BLaER1 (cell line): ENCODE measurements around the gene RIPOR3.
"Not testable (repeated sequence)": the region's sequence is repeated elsewhere in the genome, so short reads cannot be mapped to it uniquely, and the experiment has no call there.

Experiments used
- H3K27ac ChIP-seq: shearing (Covaris generic); formaldehyde crosslinking; 2 replicates; pipeline ENCODE4 v1.8.1; 2022
- H3K27me3 ChIP-seq: shearing (Covaris generic); formaldehyde crosslinking; 2 replicates; pipeline ENCODE4 v1.8.1; 2022
- H3K36me3 ChIP-seq: shearing (Covaris generic); formaldehyde crosslinking; 2 replicates; pipeline ENCODE4 v1.8.1; 2022
- H3K4me1 ChIP-seq: shearing (Covaris generic); formaldehyde crosslinking; 2 replicates; pipeline ENCODE4 v1.8.1; 2022
- H3K4me2 ChIP-seq: shearing (Covaris generic); formaldehyde crosslinking; 2 replicates; pipeline ENCODE4 v1.8.1; 2022
- H3K4me3 ChIP-seq: shearing (Covaris generic); formaldehyde crosslinking; 2 replicates; pipeline ENCODE4 v1.8.1; 2022
- H3K9ac ChIP-seq: shearing (Covaris generic); formaldehyde crosslinking; 2 replicates; pipeline ENCODE4 v1.8.1; 2022
- H3K9me3 ChIP-seq: shearing (Covaris generic); formaldehyde crosslinking; 2 replicates; pipeline ENCODE4 v1.8.1; 2022
- H4K20me1 ChIP-seq: shearing (Covaris generic); formaldehyde crosslinking; 2 replicates; pipeline ENCODE4 v1.8.1; 2022
- Cebpa-rat ChIP-seq: shearing (Covaris generic); IDR thresholded peaks from 2 replicates; pipeline ENCODE4 v1.8.1; 2022

The RIPOR3 gene

DNA sequence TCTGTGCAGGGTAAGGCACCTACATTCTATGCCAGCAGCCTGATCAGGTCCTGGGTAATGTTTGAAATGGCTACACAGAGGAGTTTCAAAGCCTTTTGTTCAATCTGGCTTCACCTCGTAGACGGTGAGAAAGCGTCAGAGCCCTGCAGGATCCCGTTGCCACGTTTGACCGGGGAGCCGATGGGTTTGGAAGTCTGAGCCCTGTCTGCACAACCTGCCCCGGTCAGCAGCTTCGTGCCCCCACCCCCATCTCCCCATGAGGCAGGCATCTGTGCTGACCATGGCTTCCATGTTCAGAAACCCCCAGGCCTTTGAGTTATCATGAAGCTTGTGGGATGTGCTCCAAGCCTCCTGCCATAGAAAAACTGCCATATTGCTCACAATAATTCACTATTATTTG lies 117.2 kb downstream of the RIPOR3 start:
- Histone ChIP-seq H3K27ac (no peak overlapping the region), H3K36me3 (peaks cover 77% of the 10 kb centered on the region)

DNA sequence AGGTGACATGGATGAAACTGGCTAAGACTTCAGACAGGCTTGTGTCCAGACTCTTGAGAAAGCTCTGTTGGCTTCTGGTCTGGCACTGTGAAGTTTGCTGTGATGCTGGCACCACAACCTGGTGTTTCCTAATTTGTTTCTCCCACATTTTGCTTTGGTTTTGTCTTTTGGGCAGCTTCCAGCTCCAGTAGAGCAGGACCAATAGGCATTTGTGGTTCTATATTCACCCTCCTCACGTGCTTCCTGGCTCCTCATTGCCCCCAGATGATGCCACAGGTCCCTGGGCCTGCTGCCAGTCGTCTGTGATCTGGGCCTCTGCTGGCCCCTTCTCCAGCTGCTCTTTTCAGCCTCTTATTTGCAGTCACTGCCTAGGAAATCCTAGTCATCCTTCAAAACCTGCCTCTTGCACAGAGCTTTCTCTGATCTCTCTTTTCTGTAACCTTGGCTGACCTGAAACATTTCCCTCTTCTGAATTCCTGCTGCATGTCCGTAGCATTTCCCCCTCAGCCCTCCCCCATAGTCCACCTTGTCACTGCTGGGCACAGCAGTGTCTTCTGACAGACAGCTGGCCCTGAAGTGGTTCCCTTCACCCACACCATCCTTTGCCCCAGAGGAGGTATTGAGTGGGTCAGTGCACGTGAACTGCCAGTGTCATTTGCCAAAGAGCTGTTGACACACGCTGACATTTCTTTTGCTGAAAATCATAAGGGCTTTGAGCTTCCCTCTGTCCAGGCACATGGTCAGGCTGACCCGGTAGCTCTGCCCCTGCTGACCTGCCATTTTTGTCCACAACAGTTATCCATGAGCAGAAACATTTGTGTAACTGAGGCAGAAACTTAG lies 118.2 kb downstream of the RIPOR3 start:
- Histone ChIP-seq H3K27ac (peak overlapping the region; percentile 35; the same call in 1 of the 2 replicates), H3K4me1 (peaks cover 52% of the 10 kb centered on the region), H4K20me1 (peaks cover 66% of the 10 kb centered on the region), H3K9ac (peak overlapping the region; percentile 40; the same call in 1 of the 2 replicates), H3K4me3 (no peak overlapping the region), H3K4me2 (peak overlapping the region; percentile 66), H3K9me3 (no peaks in the 10 kb centered on the region), H3K27me3 (no peaks in the 10 kb centered on the region), H3K36me3 (peaks cover 77% of the 10 kb centered on the region)
- TF ChIP-seq Cebpa-rat, result no peak

More for the DNA sequence above, 117.2 kb downstream of the RIPOR3 start:
- H3K4me1 ChIP-seq, result peaks cover 52% of the 10 kb centered on the region
- no peak overlapping the region for H3K9ac ChIP-seq
- no peak for TF ChIP-seq Cebpa-rat
- no peak overlapping the region for H3K4me3 ChIP-seq
- H4K20me1 ChIP-seq, result peaks cover 66% of the 10 kb centered on the region
- 0 out of 2 replicates have a peak overlapping the region, but pooled peaks have one; percentile 1 for H3K4me2 ChIP-seq
- no peaks in the 10 kb centered on the region for H3K9me3 ChIP-seq
- no peaks in the 10 kb centered on the region for H3K27me3 ChIP-seq

DNA sequence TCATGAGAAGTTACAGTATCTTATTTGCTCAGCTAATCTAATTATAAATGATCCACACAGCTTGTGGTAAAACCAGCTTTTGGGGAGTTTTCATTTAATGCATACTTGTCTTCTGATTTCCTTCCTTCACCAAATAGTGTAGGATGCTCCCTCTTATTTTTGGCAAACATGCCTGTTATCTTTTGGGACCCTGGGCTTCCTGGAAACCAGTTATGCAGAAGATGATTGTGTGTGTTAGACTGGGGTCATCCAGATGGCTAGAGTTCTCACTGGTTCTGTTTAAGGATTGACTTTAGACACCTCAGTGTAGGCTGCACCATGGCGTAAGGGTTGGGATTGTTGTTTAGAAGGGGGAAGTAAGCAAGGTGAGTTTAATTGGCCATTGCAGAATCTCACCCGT lies 119.9 kb downstream of the RIPOR3 start:
- Histone ChIP-seq H3K36me3 (peaks cover 79% of the 10 kb centered on the region), H3K4me1 (peaks cover 52% of the 10 kb centered on the region), H3K27ac (no peak overlapping the region), H3K4me2 (peak overlapping the region; percentile 66; the same call in 1 of the 2 replicates), H3K9ac (no peak overlapping the region), H3K4me3 (no peak overlapping the region), H3K27me3 (no peaks in the 10 kb centered on the region), H4K20me1 (peaks cover 67% of the 10 kb centered on the region), H3K9me3 (no peaks in the 10 kb centered on the region)
- TF ChIP-seq Cebpa-rat, result no peak

GRCh38 chr20:50569864-50570836 lies 121.2 kb downstream of the RIPOR3 start:
- H4K20me1 ChIP-seq, result peaks cover 70% of the 10 kb centered on the region
- peak overlapping the region; percentile 66 for H3K27ac ChIP-seq
- peak overlapping the region; percentile 56 for H3K4me2 ChIP-seq
- H3K9ac ChIP-seq, result peak overlapping the region; percentile 54; the same call in 1 of the 2 replicates
- TF ChIP-seq Cebpa-rat, result no peak
- peaks cover 79% of the 10 kb centered on the region for H3K36me3 ChIP-seq
- H3K4me3 ChIP-seq, result no peak overlapping the region
- H3K4me1 ChIP-seq, result peaks cover 52% of the 10 kb centered on the region
- H3K27me3 ChIP-seq, result no peaks in the 10 kb centered on the region
- no peaks in the 10 kb centered on the region for H3K9me3 ChIP-seq

DNA sequence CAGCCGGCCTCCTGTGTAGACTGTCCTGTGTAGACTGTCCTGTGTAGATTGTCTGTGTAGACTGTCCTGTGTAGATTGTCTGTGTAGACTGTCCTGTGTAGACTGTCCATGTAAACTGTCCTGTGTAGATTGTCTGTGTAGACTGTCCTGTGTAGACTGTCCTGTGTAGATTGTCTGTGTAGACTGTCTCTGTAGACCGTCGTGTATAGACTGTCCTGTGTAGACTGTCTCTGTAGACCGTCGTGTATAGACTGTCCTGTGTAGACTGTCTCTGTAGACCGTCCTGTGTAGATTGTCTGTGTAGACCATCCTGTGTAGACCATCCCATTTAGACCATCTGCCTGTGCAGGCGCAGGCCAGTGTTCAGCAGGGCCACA lies 121.9 kb downstream of the RIPOR3 start:
- peaks cover 68% of the 10 kb centered on the region for H4K20me1 ChIP-seq
- not testable (repeated sequence) for H3K4me3 ChIP-seq, H3K27me3 ChIP-seq, H3K9me3 ChIP-seq
- peak overlapping the region; percentile 56 for H3K4me2 ChIP-seq
- H3K36me3 ChIP-seq, result peaks cover 79% of the 10 kb centered on the region
- peaks cover 52% of the 10 kb centered on the region for H3K4me1 ChIP-seq
- peak overlapping the region; percentile 54; the same call in 1 of the 2 replicates for H3K9ac ChIP-seq
- H3K27ac ChIP-seq, result peak overlapping the region; percentile 66

DNA sequence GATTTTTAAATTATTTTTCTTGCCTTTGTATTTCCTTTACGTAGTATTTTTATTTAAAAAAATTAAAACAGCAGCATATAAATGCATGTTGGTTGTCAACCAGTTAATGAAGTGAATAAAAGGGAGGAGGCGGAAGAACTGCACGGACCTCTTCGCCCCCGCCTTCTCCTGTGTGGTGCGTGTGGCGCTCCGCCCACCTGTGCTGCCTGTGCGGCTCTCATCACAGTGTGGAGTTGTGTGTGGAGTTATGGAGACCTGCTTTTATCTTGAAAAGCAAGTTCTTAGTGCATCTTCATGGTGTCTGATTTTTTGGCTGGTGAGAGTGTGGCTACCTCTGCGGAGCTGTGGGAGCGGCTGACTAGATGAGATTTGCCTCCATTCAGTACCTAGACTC lies 122.8 kb downstream of the RIPOR3 start:
- no peak overlapping the region for H3K27ac ChIP-seq
- peaks cover 60% of the 10 kb centered on the region for H4K20me1 ChIP-seq
- no peaks in the 10 kb centered on the region for H3K9me3 ChIP-seq
- peaks cover 79% of the 10 kb centered on the region for H3K36me3 ChIP-seq
- H3K4me2 ChIP-seq, result no peak overlapping the region
- H3K9ac ChIP-seq, result no peak overlapping the region
- H3K27me3 ChIP-seq, result no peaks in the 10 kb centered on the region
- no peak for TF ChIP-seq Cebpa-rat
- peaks cover 44% of the 10 kb centered on the region for H3K4me1 ChIP-seq
- no peak overlapping the region for H3K4me3 ChIP-seq

GRCh38 chr20:50567860-50568548 lies 123.3 kb downstream of the RIPOR3 start:
- H3K4me3 ChIP-seq, result no peak overlapping the region
- H3K4me1 ChIP-seq, result peaks cover 39% of the 10 kb centered on the region
- H3K4me2 ChIP-seq, result no peak overlapping the region
- H3K9ac ChIP-seq, result no peak overlapping the region
- TF ChIP-seq Cebpa-rat, result no peak
- no peak overlapping the region for H3K27ac ChIP-seq
- peaks cover 55% of the 10 kb centered on the region for H4K20me1 ChIP-seq
- peaks cover 85% of the 10 kb centered on the region for H3K36me3 ChIP-seq
- no peaks in the 10 kb centered on the region for H3K9me3 ChIP-seq
- H3K27me3 ChIP-seq, result no peaks in the 10 kb centered on the region

DNA sequence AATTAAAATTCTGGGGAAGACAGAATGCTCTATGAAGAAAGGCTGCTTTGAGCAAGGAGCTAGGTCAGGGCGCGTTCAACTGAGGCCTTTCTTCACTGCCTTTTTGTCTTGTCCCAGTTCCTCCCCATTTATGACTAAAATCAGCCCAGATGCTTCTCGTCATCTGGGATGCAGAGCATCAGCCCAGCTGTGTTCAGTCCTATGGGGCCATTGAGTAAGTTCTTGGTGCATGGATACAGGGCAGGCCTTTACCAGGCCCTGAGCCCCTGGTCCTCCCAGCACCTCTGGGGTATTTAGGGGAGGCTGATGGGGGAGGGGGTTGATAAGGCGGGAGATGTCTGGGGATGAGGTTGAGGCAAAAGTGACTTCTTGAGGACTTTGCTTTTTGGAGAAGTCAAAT lies 125.5 kb downstream of the RIPOR3 start:
- H3K9me3 ChIP-seq, result no peaks in the 10 kb centered on the region
- peaks cover 93% of the 10 kb centered on the region for H3K36me3 ChIP-seq
- H3K9ac ChIP-seq, result no peak overlapping the region
- H3K4me2 ChIP-seq, result no peak overlapping the region
- H4K20me1 ChIP-seq, result peaks cover 38% of the 10 kb centered on the region; the same call in 1 of the 2 replicates
- H3K27me3 ChIP-seq, result no peaks in the 10 kb centered on the region
- H3K4me1 ChIP-seq, result peaks cover 18% of the 10 kb centered on the region
- TF ChIP-seq Cebpa-rat, result no peak
- no peak overlapping the region for H3K27ac ChIP-seq
- H3K4me3 ChIP-seq, result no peak overlapping the region

GRCh38 chr20:50565383-50565782 lies 126.0 kb downstream of the RIPOR3 start:
- Histone ChIP-seq H4K20me1 (peaks cover 39% of the 10 kb centered on the region; the same call in 1 of the 2 replicates), H3K36me3 (peaks cover 91% of the 10 kb centered on the region), H3K27ac (no peak overlapping the region)

More at GRCh38 chr20:50565383-50565782, 126.0 kb downstream of the RIPOR3 start:
- H3K4me3 ChIP-seq, result no peak overlapping the region
- H3K9me3 ChIP-seq, result no peaks in the 10 kb centered on the region
- no peak for TF ChIP-seq Cebpa-rat
- H3K27me3 ChIP-seq, result no peaks in the 10 kb centered on the region
- H3K9ac ChIP-seq, result no peak overlapping the region
- peaks cover 13% of the 10 kb centered on the region for H3K4me1 ChIP-seq
- H3K4me2 ChIP-seq, result no peak overlapping the region
